ENCODE results near the gene STIM1.

Gene STIM1

DNA sequence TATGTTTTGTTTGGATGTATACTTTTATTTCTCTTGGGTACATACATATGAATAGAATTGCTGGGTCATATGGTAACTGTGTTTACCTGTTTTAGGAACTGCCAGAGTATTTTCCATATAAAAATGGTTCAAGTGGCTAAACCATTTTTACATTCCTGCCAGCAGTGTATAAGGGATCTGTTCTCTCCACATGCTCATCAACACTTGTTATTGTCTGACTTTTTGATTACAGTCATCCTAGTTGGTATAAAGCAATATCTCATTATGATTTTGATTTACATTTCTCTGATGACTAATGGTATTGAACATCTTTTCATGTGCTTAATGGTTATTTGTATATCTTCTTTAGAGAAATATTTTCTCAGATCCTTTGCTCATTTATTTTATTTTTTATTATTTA is 134.9 kb downstream of the STIM1 start:
- Histone ChIP-seq H3K27me3 (ENCODE audit: low read length) (no peaks in the 10 kb centered on the region), H3K27ac (ENCODE audit: low read depth, low read length) (no peak overlapping the region), H3K4me3 (ENCODE audit: insufficient read depth, low read length, poor library complexity, severe bottlenecking) (no peak overlapping the region), H3K9ac (ENCODE audit: low read length) (no peak overlapping the region), H3F3A (ENCODE audit: insufficient read depth) (no peaks in the 10 kb centered on the region), H2AFZ (ENCODE audit: low read depth, low read length, severe bottlenecking) (no peak overlapping the region), H3K79me2 (ENCODE audit: insufficient read depth, low read length) (no peaks in the 10 kb centered on the region), H3K9me2 (replicated peaks; ENCODE audit: insufficient read depth, low read length) (no peaks in the 10 kb centered on the region), H4K20me1 (ENCODE audit: low read depth, low read length) (no peaks in the 10 kb centered on the region), H3K4me2 (ENCODE audit: low read depth, low read length, poor library complexity, severe bottlenecking) (no peak overlapping the region), H3K36me3 (ENCODE audit: low read length) (no peaks in the 10 kb centered on the region), H3K9me3 (ENCODE audit: insufficient read depth, low read length) (peaks cover 2% of the 10 kb centered on the region; the same call in 1 of the 2 replicates)
- TF ChIP-seq EZH2phosphoT487 (conservative IDR thresholded peaks at IDR 0.05; ENCODE audit: low read length): no peak
- TF ChIP-seq, protein P1, sequence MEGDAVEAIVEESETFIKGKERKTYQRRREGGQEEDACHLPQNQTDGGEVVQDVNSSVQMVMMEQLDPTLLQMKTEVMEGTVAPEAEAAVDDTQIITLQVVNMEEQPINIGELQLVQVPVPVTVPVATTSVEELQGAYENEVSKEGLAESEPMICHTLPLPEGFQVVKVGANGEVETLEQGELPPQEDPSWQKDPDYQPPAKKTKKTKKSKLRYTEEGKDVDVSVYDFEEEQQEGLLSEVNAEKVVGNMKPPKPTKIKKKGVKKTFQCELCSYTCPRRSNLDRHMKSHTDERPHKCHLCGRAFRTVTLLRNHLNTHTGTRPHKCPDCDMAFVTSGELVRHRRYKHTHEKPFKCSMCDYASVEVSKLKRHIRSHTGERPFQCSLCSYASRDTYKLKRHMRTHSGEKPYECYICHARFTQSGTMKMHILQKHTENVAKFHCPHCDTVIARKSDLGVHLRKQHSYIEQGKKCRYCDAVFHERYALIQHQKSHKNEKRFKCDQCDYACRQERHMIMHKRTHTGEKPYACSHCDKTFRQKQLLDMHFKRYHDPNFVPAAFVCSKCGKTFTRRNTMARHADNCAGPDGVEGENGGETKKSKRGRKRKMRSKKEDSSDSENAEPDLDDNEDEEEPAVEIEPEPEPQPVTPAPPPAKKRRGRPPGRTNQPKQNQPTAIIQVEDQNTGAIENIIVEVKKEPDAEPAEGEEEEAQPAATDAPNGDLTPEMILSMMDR (IDR thresholded peaks at IDR 0.05; ENCODE audit: insufficient read depth, low read length, poor library complexity, severe bottlenecking): no peak

DNA sequence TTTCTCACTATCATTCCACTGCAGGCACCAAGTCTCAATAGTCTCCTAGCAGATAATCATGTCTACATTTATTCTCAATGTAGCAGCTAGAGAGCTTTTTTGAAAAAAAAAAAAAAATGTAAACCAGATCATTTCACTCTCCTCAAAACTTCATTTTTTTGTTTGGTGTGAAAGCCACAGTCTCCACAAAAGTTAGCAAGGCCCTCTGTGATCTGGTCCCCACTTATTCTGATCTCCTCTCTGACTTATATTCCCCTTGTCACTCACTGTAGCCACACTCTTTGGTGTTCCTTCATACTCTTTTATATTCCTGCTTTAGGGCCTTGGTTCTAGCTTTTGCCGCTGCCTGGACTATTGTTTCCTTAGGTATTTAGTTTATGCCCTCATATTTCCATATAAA is 137.5 kb downstream of the STIM1 start:
- H3K9ac ChIP-seq (ENCODE audit: low read length): no peak overlapping the region
- H3K36me3 ChIP-seq (ENCODE audit: low read length): no peaks in the 10 kb centered on the region
- no peak overlapping the region for H2AFZ ChIP-seq (ENCODE audit: low read depth, low read length, severe bottlenecking)
- no peaks in the 10 kb centered on the region for H3K9me2 ChIP-seq (replicated peaks; ENCODE audit: insufficient read depth, low read length)
- H3K27me3 ChIP-seq (ENCODE audit: low read length): no peaks in the 10 kb centered on the region
- H3K4me2 ChIP-seq (ENCODE audit: low read depth, low read length, poor library complexity, severe bottlenecking): no peak overlapping the region
- no peak overlapping the region for H3K27ac ChIP-seq (ENCODE audit: low read depth, low read length)
- H4K20me1 ChIP-seq (ENCODE audit: low read depth, low read length): no peaks in the 10 kb centered on the region
- no peaks in the 10 kb centered on the region for H3F3A ChIP-seq (ENCODE audit: insufficient read depth)
- H3K9me3 ChIP-seq (ENCODE audit: insufficient read depth, low read length): peaks cover 2% of the 10 kb centered on the region; the same call in 1 of the 2 replicates
- no peak overlapping the region for H3K4me3 ChIP-seq (ENCODE audit: insufficient read depth, low read length, poor library complexity, severe bottlenecking)
- no peaks in the 10 kb centered on the region for H3K79me2 ChIP-seq (ENCODE audit: insufficient read depth, low read length)
- TF ChIP-seq EZH2phosphoT487 (conservative IDR thresholded peaks at IDR 0.05; ENCODE audit: low read length): no peak
- TF ChIP-seq, protein P1 (IDR thresholded peaks at IDR 0.05; ENCODE audit: insufficient read depth, low read length, poor library complexity, severe bottlenecking): no peak

DNA sequence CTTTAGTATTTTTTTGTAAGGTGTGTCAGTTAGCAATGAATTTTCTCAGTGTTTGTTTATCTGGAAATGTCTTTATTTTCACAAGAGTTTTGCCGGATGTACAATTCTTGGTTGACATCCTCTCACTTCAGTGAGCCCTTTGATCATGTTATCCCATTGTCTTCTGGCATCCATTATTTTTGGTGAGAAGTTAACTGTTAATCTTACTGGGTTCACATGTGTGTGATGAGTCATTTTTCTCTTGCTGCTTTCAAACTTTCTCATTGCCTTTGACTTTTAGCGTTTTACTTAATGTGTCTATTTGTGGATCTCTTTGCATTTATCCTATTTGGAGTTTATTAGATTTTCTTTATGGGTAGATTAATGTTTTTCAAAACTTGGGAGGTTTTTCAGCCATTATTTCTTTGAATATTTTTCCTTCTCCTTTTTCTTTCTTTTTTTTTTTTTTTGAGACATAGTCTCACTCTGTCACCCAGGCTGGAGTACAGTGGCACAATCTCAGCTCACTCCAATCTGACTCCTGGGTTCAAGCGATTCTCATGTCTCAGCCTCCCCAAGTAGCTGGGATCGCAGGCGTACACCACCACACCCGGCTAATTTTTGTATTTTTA is 138.7 kb downstream of the STIM1 start:
- Histone ChIP-seq H3K4me3 (ENCODE audit: insufficient read depth, low read length, poor library complexity, severe bottlenecking) (no peak overlapping the region), H4K20me1 (ENCODE audit: low read depth, low read length) (no peaks in the 10 kb centered on the region), H3K9ac (ENCODE audit: low read length) (no peak overlapping the region), H3K9me3 (ENCODE audit: insufficient read depth, low read length) (peaks cover 2% of the 10 kb centered on the region; the same call in 1 of the 2 replicates), H3K79me2 (ENCODE audit: insufficient read depth, low read length) (no peaks in the 10 kb centered on the region), H3K27me3 (ENCODE audit: low read length) (no peaks in the 10 kb centered on the region), H3K27ac (ENCODE audit: low read depth, low read length) (no peak overlapping the region), H3F3A (ENCODE audit: insufficient read depth) (no peaks in the 10 kb centered on the region), H3K9me2 (replicated peaks; ENCODE audit: insufficient read depth, low read length) (no peaks in the 10 kb centered on the region), H3K36me3 (ENCODE audit: low read length) (no peaks in the 10 kb centered on the region), H2AFZ (ENCODE audit: low read depth, low read length, severe bottlenecking) (no peak overlapping the region), H3K4me2 (ENCODE audit: low read depth, low read length, poor library complexity, severe bottlenecking) (no peak overlapping the region)
- no peak for TF ChIP-seq EZH2phosphoT487 (conservative IDR thresholded peaks at IDR 0.05; ENCODE audit: low read length)
- TF ChIP-seq, protein P1 (IDR thresholded peaks at IDR 0.05; ENCODE audit: insufficient read depth, low read length, poor library complexity, severe bottlenecking): no peak

All from SU-DHL-6 (cell line).